NK-92 (cell line): Measurements from ENCODE around the gene DPYSL4.

ENCODE experiments used
- DNase-seq: peaks from one replicate; lab custom pipeline; 2025; ENCODE audit not compliant: unreplicated experiment; lab: John Stamatoyannopoulos, UW

Gene DPYSL4

GRCh38 chr10:132225073-132225848 is 38.5 kb downstream of the DPYSL4 start:
- DNase-seq, result no peak

- no peak for DNase-seq
Measured at GRCh38 chr10:132225849-132226205, 39.1 kb downstream of the DPYSL4 start.

GRCh38 chr10:132226586-132227405 is 40.0 kb downstream of the DPYSL4 start:
- no peak for DNase-seq

GRCh38 chr10:132227851-132228390 is 41.2 kb downstream of the DPYSL4 start:
- DNase-seq, result no peak

- DNase-seq, result no peak
Measured at GRCh38 chr10:132228616-132229015, 41.9 kb downstream of the DPYSL4 start.

- DNase-seq, result no peak
Measured at GRCh38 chr10:132229096-132229495, 42.3 kb downstream of the DPYSL4 start.

- DNase-seq, result no peak
Measured at GRCh38 chr10:132229834-132230556, 43.2 kb downstream of the DPYSL4 start.

- DNase-seq, result no peak
Measured at GRCh38 chr10:132230557-132231210, 43.9 kb downstream of the DPYSL4 start.

- DNase-seq, result no peak
Measured at GRCh38 chr10:132231656-132232022, 44.9 kb downstream of the DPYSL4 start.

- no peak for DNase-seq
Measured at GRCh38 chr10:132232023-132232951, 45.5 kb downstream of the DPYSL4 start.

- no peak for DNase-seq
Measured at GRCh38 chr10:132232981-132233380, 46.2 kb downstream of the DPYSL4 start.

- DNase-seq, result no peak
Measured at GRCh38 chr10:132233501-132234085, 46.8 kb downstream of the DPYSL4 start.

GRCh38 chr10:132234860-132235259 is 48.1 kb downstream of the DPYSL4 start:
- DNase-seq, result no peak

GRCh38 chr10:132236161-132236560 is 49.4 kb downstream of the DPYSL4 start:
- DNase-seq, result no peak

- DNase-seq, result no peak
Measured at GRCh38 chr10:132236881-132237280, 50.1 kb downstream of the DPYSL4 start.

- no peak for DNase-seq
Measured at GRCh38 chr10:132237396-132237795, 50.6 kb downstream of the DPYSL4 start.

- DNase-seq, result no peak
Measured at GRCh38 chr10:132237871-132238270, 51.1 kb downstream of the DPYSL4 start.

GRCh38 chr10:132238371-132239125 is 51.8 kb downstream of the DPYSL4 start:
- no peak for DNase-seq
